Suppressor macrophage treated with lipopolysaccharide for 1 hour (primary cell): ENCODE measurements around the gene DDIT4.
"Not testable (repeated sequence)": the region's sequence is repeated elsewhere in the genome, so short reads cannot be mapped to it uniquely, and the experiment has no call there.

Source experiments
- DNase-seq, 3 donors: peaks; one replicate each; pipeline ENCODE4 v3.0.0-alpha.2; 2020 to 2022

The DDIT4 gene

GRCh38 chr10:72273410-72274212, at the start of gene DDIT4:
Gene DDIT4 (plus strand): TSS chr10:72273924. CDS start chr10:72274217, 293 bp downstream.
- peak; percentile 99 for DNase-seq

GRCh38 chr10:72224191-72224590, 49.5 kb upstream of the DDIT4 start:
- DNase-seq: not testable (repeated sequence)

- DNase-seq: no peak
These were observed 47.2 kb upstream of the DDIT4 start for GRCh38 chr10:72226418-72227027.

GRCh38 chr10:72227826-72228225, 45.9 kb upstream of the DDIT4 start:
- DNase-seq: no peak

- DNase-seq: no peak
These were observed 45.4 kb upstream of the DDIT4 start for GRCh38 chr10:72228318-72228751.

GRCh38 chr10:72229261-72230251, 44.2 kb upstream of the DDIT4 start:
- DNase-seq: peak in 1 of 3 donors; percentile 47

GRCh38 chr10:72233621-72234020, 40.1 kb upstream of the DDIT4 start:
- DNase-seq: no peak

GRCh38 chr10:72234560-72235095, 39.1 kb upstream of the DDIT4 start:
- no peak for DNase-seq

- DNase-seq: no peak
These were observed 38.0 kb upstream of the DDIT4 start for GRCh38 chr10:72235544-72236279.

- no peak for DNase-seq
These were observed 35.1 kb upstream of the DDIT4 start for GRCh38 chr10:72238392-72239175.

GRCh38 chr10:72239409-72239808, 34.3 kb upstream of the DDIT4 start:
- peak; percentile 18 to 54 (median 51) for DNase-seq

GRCh38 chr10:72240371-72240770, 33.4 kb upstream of the DDIT4 start:
- no peak for DNase-seq

- no peak for DNase-seq
These were observed 32.0 kb upstream of the DDIT4 start for GRCh38 chr10:72241691-72242252.

GRCh38 chr10:72242675-72243074, 31.0 kb upstream of the DDIT4 start:
- peak; percentile 49 to 74 (median 65) for DNase-seq

- no peak for DNase-seq
These were observed 29.8 kb upstream of the DDIT4 start for GRCh38 chr10:72243822-72244437.

- no peak for DNase-seq
These were observed 29.1 kb upstream of the DDIT4 start for GRCh38 chr10:72244573-72245038.

GRCh38 chr10:72245949-72246525, 27.7 kb upstream of the DDIT4 start:
- DNase-seq: peak in 2 of 3 donors; percentile 51 to 57

GRCh38 chr10:72248468-72249151, 25.1 kb upstream of the DDIT4 start:
- DNase-seq: no peak
